PC-9 (cell line): ENCODE measurements around the gene ORM2. TPM values are rescaled to one million over a fixed set of nuclear protein-coding genes. Genes with fewer than 3 reads are reported as not detected.

ENCODE experiments used
- BruUV-seq: library from RNA; stranded (reverse); fragments of 400-500 nt; replicated peaks from 2 replicates; lab custom pipeline; 2021; lab: Mats Ljungman, UMichigan
- CTCF ChIA-PET: fragments of 300-600 bp; sonication (Branson Sonifier 250); formaldehyde crosslinking; loops from one replicate; lab custom pipeline; 2022; ENCODE audit warnings: antibody characterized with exemption; lab: Charles Lee
- POLR2A ChIA-PET: fragments of 300-600 bp; sonication (Branson Sonifier 250); formaldehyde crosslinking; loops from one replicate; lab custom pipeline; 2022; ENCODE audit warnings: antibody characterized with exemption; ENCODE audit not compliant: unreplicated experiment; lab: Charles Lee
- DNase-seq, 2 experiments: peaks; one replicate each; pipeline versions ENCODE4 v3.0.0 to v3.0.0-alpha.2; 2015 to 2022; ENCODE audit warnings: mixed read lengths in 1 of 2
- H2AFZ ChIP-seq: fragments of 200-600 bp; sonication (generic); 2 replicates; pipeline ENCODE4 v1.8.1; 2017; ENCODE audit warnings: antibody characterized with exemption
- H3F3A ChIP-seq: fragments of 200-600 bp; sonication (generic); 2 replicates; pipeline ENCODE4 v1.8.1; 2017; ENCODE audit warnings: antibody characterized with exemption, mild to moderate bottlenecking, low read depth; ENCODE audit not compliant: insufficient read depth
- H3K27ac ChIP-seq: fragments of 200-600 bp; sonication (generic); 2 replicates; pipeline ENCODE4 v1.6.1; 2016; ENCODE audit warnings: mixed run types
- H3K27me3 ChIP-seq: fragments of 200-600 bp; sonication (generic); 2 replicates; pipeline ENCODE4 v1.6.1; 2016; ENCODE audit warnings: low read depth, mixed run types; ENCODE audit not compliant: insufficient read depth
- H3K36me3 ChIP-seq: fragments of 200-600 bp; sonication (generic); 2 replicates; pipeline ENCODE4 v1.6.1; 2016; ENCODE audit warnings: low read depth, mixed run types
- H3K4me1 ChIP-seq: fragments of 200-600 bp; sonication (generic); replicated peaks from 2 replicates; pipeline ENCODE4 v1.6.1; 2016; ENCODE audit warnings: mixed run types; ENCODE audit not compliant: insufficient read depth
- H3K4me2 ChIP-seq: fragments of 200-600 bp; sonication (generic); 2 replicates; pipeline ENCODE4 v1.6.1; 2017; ENCODE audit warnings: mixed run types
- H3K4me3 ChIP-seq: fragments of 200-600 bp; sonication (generic); 2 replicates; pipeline ENCODE4 v1.6.1; 2016; ENCODE audit warnings: mixed run types
- H3K79me2 ChIP-seq: fragments of 200-600 bp; sonication (generic); 2 replicates; pipeline ENCODE4 v1.6.1; 2017; ENCODE audit warnings: low read depth, mixed run types
- H3K9me2 ChIP-seq: fragments of 200-600 bp; sonication (generic); 2 replicates; pipeline ENCODE4 v1.8.1; 2017; ENCODE audit warnings: mild to moderate bottlenecking; ENCODE audit not compliant: insufficient read depth
- H3K9me3 ChIP-seq: fragments of 200-600 bp; sonication (generic); 2 replicates; pipeline ENCODE4 v1.8.1; 2016; ENCODE audit warnings: low read depth; ENCODE audit not compliant: insufficient read depth
- H4K20me1 ChIP-seq: fragments of 200-600 bp; sonication (generic); 2 replicates; pipeline ENCODE4 v1.8.1; 2017; ENCODE audit not compliant: insufficient read depth
- CTCF ChIP-seq: fragments of 200-600 bp; sonication (generic); conservative IDR thresholded peaks from 2 replicates; pipeline ENCODE4 v1.6.1; 2017; ENCODE audit warnings: mixed run types, antibody characterized with exemption, mild to moderate bottlenecking, moderate library complexity
- EZH2 ChIP-seq: fragments of 200-600 bp; sonication (generic); IDR thresholded peaks from 2 replicates; pipeline ENCODE4 v1.8.0; 2017; ENCODE audit warnings: antibody characterized with exemption, low read depth
- intact Hi-C: fragments of 100-400 bp; cut with micrococcal nuclease; formaldehyde crosslinking; loops from one replicate; pipeline ENCODE4 v1.10.0; 2022; ENCODE audit not compliant: unreplicated experiment
- total RNA-seq: library from RNA; stranded (reverse); gene quantifications from 2 replicates; pipeline ENCODE4 v1.2.3, GENCODE V29; 2021

The ORM2 gene
- total RNA-seq, 1 experiment from 2014 or later, result not detected

DNA sequence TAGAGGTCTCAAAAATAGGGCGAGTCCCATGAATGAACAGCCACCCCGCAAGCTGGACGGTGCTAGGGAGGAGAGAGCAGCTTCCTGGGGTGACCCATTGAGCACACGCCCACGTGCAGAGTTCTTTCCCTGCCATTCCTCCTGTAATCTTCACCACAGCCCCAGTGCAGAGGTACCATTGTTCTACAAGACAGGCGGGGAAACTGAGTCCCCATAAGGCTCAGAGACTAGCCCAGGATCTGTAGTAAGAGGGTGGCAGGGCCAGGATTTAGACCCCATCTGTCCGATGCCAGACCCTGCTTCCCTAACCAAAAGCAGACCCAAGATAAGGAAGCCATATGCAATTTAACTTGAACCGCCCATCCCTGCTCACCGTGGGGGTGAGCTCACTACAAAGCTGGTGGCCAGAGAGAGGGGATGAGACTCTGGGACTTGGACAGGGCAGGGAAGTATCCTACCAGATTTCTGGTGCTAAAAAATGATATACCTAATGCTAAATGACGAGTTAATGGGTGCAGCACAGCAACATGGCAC is 43.5 kb upstream of the ORM2 start:
- Histone ChIP-seq H3K36me3 (no peaks in the 10 kb centered on the region), H3K9me3 (no peaks in the 10 kb centered on the region), H2AFZ (no peak overlapping the region), H3F3A (no peaks in the 10 kb centered on the region), H3K4me1 (no peaks in the 10 kb centered on the region), H3K9me2 (no peaks in the 10 kb centered on the region), H3K79me2 (no peaks in the 10 kb centered on the region), H3K4me2 (no peak overlapping the region), H3K27ac (no peak overlapping the region), H3K4me3 (no peak overlapping the region), H3K27me3 (no peaks in the 10 kb centered on the region), H4K20me1 (no peaks in the 10 kb centered on the region)
- BruUV-seq, result no TSS peak
- intact Hi-C loops, result no loop called here
- TF ChIP-seq CTCF (no peak), EZH2 (no peak)
- DNase-seq, result no peak
- CTCF ChIA-PET, result no interaction called here
- POLR2A ChIA-PET, result interaction anchor here (0.5 kb wide), 1 partner anchor 30 kb away, joined by 5 read pairs; no protein-coding TSS in a partner anchor

GRCh38 chr9:114287001-114287762 is 42.5 kb upstream of the ORM2 start:
- CTCF ChIA-PET, result no interaction called here
- POLR2A ChIA-PET, result no interaction called here
- Histone ChIP-seq H3K27ac (no peak overlapping the region), H3K4me3 (no peak overlapping the region), H4K20me1 (no peaks in the 10 kb centered on the region), H3K4me2 (no peak overlapping the region), H3F3A (no peaks in the 10 kb centered on the region), H3K27me3 (no peaks in the 10 kb centered on the region), H3K9me3 (no peaks in the 10 kb centered on the region), H3K36me3 (no peaks in the 10 kb centered on the region), H3K79me2 (no peaks in the 10 kb centered on the region), H2AFZ (no peak overlapping the region), H3K9me2 (no peaks in the 10 kb centered on the region), H3K4me1 (no peaks in the 10 kb centered on the region)
- intact Hi-C loops, result no loop called here
- no TSS peak for BruUV-seq
- DNase-seq, result no peak
- TF ChIP-seq CTCF, result no peak
- TF ChIP-seq EZH2, result no peak

DNA sequence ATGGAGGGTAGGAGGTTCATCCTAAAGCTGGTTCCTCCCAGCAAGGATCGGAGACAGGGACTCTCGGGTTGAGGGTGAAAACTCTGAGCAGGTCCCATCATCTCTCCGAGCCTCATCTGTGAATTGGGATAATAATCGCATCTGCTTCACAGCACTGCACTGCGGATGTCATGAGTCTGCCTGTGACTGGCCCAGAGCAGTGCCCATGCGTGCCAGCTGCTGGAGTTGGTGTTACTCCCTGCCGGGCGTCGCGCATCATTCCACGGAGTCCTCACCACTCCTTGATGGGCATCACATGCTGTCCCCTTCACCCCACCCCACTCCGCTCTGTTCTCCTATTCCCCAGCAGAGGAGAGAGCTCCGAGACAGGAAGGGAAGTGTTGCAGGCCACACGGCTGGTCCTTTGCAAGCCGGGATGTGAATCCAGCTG is 41.9 kb upstream of the ORM2 start:
- H2AFZ ChIP-seq, result no peak overlapping the region
- H3K9me3 ChIP-seq, result no peaks in the 10 kb centered on the region
- no peaks in the 10 kb centered on the region for H3K9me2 ChIP-seq
- no peak overlapping the region for H3K4me2 ChIP-seq
- intact Hi-C loops, result no loop called here
- CTCF ChIA-PET, result no interaction called here
- H4K20me1 ChIP-seq, result no peaks in the 10 kb centered on the region
- DNase-seq, result no peak
- no peaks in the 10 kb centered on the region for H3K79me2 ChIP-seq
- POLR2A ChIA-PET, result no interaction called here
- no peaks in the 10 kb centered on the region for H3K4me1 ChIP-seq
- TF ChIP-seq CTCF, result no peak
- no peak for TF ChIP-seq EZH2
- no peak overlapping the region for H3K27ac ChIP-seq
- no peak overlapping the region for H3K4me3 ChIP-seq
- 0 out of 2 replicates have a peak, but pooled peaks cover 5% of the 10 kb centered on the region for H3K27me3 ChIP-seq
- H3F3A ChIP-seq, result no peaks in the 10 kb centered on the region
- no peaks in the 10 kb centered on the region for H3K36me3 ChIP-seq
- BruUV-seq, result no TSS peak
